Breast epithelium (tissue), 4 donors: Measurements from ENCODE around the gene VWA5A. TPM values are rescaled to one million over a fixed set of nuclear protein-coding genes. Genes with fewer than 3 reads are reported as not detected.
"Not testable (repeated sequence)": the region's sequence is repeated elsewhere in the genome, so short reads cannot be mapped to it uniquely, and the experiment has no call there.

ENCODE experiments used
- DNase-seq, 2 donors: peaks; one replicate each; pipeline ENCODE4 v3.0.0-alpha.2; 2019; ENCODE audit warnings: low spot score in 2 of 2
- H3K27ac ChIP-seq, 2 donors: fragments of 200-600 bp; sonication (generic) in 1 of 2; one replicate each; pipeline ENCODE4 v1.5.1; 2016 to 2019; ENCODE audit warnings: mild to moderate bottlenecking in 1 of 2
- H3K27me3 ChIP-seq, 2 donors: fragments of 200-600 bp; sonication (generic) in 1 of 2; one replicate each; pipeline versions ENCODE4 v1.5.1 to v1.6.0; 2017 to 2019; ENCODE audit warnings: control low read depth in 1 of 2, mild to moderate bottlenecking in 1 of 2
- H3K36me3 ChIP-seq: fragments of 200-600 bp; one replicate; pipeline ENCODE4 v1.5.1; 2019
- H3K4me1 ChIP-seq, 2 donors: fragments of 200-600 bp; sonication (generic); one replicate each; pipeline ENCODE4 v1.5.1; 2016 to 2019; ENCODE audit warnings: control low read depth in 1 of 2
- H3K4me3 ChIP-seq, 3 donors: fragments of 200-600 bp; sonication (generic); 1 replicate in 2 of 3; 2 replicates in 1 of 3; pipeline ENCODE4 v1.5.1; 2016 to 2019; ENCODE audit warnings: mild to moderate bottlenecking in 3 of 3, moderate library complexity in 2 of 3
- H3K9me3 ChIP-seq, 2 donors: fragments of 200-600 bp; sonication (generic) in 1 of 2; one replicate each; pipeline ENCODE4 v1.5.1; 2016 to 2019; ENCODE audit warnings: control low read depth in 1 of 2
- POLR2A ChIP-seq: fragments of 450-650 bp; IDR thresholded peaks from one replicate; pipeline ENCODE4 v1.6.1; 2016; ENCODE audit warnings: antibody characterized with exemption, mild to moderate bottlenecking, moderate library complexity
- POLR2AphosphoS5 ChIP-seq, 3 donors: sonication (generic); formaldehyde crosslinking; IDR thresholded peaks; one replicate each; pipeline ENCODE4 v1.6.1; 2017; ENCODE audit warnings: antibody characterized with exemption in 3 of 3
- intact Hi-C: fragments of 100-400 bp; cut with DNase I; formaldehyde crosslinking; loops from one replicate; pipeline ENCODE4 v1.15.1; 2023; ENCODE audit warnings: low total_unique reads
- total RNA-seq, 3 donors: library from RNA; depleted of rRNA; stranded (reverse); fragments of >200 nt; gene quantifications; one replicate each; pipeline ENCODE4 v1.1.0, GENCODE V29; 2016
- TF ChIP-seq, protein P1 (sequence below), 3 donors: fragments of 450-650 bp; IDR thresholded peaks; one replicate each; pipeline ENCODE4 v1.5.1; 2016 to 2017; ENCODE audit warnings: antibody characterized with exemption in 3 of 3, mild to moderate bottlenecking in 3 of 3, moderate library complexity in 3 of 3

The VWA5A gene
- total RNA-seq, 3 donors from 2014 or later: 28.0 to 64.5 (median 37.4) TPM

DNA sequence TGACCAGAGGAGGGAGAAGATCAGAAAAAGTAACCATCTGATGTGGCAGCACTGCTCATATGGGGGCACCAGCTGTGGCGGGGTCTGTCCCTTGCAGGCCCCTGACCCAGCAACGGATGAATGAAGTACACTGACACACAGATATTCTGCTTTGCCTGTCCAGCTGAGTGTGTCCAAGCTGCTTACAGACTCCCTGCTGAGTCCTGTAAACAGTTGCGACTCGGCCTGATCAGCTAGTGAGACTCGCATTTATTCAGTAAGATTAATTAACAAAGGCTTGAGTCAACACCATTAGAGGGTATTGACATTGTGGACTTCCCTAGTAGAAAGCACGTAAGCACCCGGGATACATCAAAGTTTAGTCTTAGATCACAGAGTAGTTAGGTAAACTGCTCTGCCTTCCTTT lies 52.6 kb downstream of the VWA5A start:
- no peaks in the 10 kb centered on the region for H3K36me3 ChIP-seq
- intact Hi-C loops: no loop called here
- no peak for DNase-seq
- TF ChIP-seq POLR2A (no peak), POLR2AphosphoS5 (IDR thresholded peaks at IDR 0.05) (no peak)
- TF ChIP-seq, protein P1, sequence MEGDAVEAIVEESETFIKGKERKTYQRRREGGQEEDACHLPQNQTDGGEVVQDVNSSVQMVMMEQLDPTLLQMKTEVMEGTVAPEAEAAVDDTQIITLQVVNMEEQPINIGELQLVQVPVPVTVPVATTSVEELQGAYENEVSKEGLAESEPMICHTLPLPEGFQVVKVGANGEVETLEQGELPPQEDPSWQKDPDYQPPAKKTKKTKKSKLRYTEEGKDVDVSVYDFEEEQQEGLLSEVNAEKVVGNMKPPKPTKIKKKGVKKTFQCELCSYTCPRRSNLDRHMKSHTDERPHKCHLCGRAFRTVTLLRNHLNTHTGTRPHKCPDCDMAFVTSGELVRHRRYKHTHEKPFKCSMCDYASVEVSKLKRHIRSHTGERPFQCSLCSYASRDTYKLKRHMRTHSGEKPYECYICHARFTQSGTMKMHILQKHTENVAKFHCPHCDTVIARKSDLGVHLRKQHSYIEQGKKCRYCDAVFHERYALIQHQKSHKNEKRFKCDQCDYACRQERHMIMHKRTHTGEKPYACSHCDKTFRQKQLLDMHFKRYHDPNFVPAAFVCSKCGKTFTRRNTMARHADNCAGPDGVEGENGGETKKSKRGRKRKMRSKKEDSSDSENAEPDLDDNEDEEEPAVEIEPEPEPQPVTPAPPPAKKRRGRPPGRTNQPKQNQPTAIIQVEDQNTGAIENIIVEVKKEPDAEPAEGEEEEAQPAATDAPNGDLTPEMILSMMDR (IDR thresholded peaks at IDR 0.05): no peak
- H3K27ac ChIP-seq: no peak overlapping the region
- H3K4me1 ChIP-seq: no peaks in the 10 kb centered on the region
- peaks cover 0 to 4% of the 10 kb centered on the region in 2 donors for H3K9me3 ChIP-seq
- no peak overlapping the region for H3K4me3 ChIP-seq
- H3K27me3 ChIP-seq: no peaks in the 10 kb centered on the region

DNA sequence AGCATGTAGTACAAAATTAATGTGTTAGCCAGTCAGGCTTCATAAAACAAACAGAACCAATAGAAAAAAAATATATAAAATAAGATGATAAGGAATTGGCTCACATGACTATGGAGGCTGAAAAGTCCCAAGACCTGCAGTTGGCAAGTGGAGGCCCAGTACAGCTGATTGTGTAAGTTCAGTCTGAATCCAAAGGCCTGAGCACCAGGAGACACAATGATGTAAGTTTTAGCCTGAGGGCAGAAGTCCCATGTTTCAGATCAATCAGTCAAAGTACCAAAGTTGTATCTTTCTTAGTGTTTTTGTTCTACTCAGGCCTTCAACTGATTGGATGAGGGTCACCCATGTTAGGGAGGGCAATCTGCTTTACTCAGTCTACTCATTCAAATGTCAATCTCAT lies 53.5 kb downstream of the VWA5A start:
- intact Hi-C loops: no loop called here
- Histone ChIP-seq H3K36me3 (no peaks in the 10 kb centered on the region), H3K9me3 (peaks cover 0 to 4% of the 10 kb centered on the region in 2 donors), H3K27me3 (no peaks in the 10 kb centered on the region), H3K27ac (no peak overlapping the region), H3K4me1 (no peaks in the 10 kb centered on the region), H3K4me3 (no peak overlapping the region)
- TF ChIP-seq, protein P1 (IDR thresholded peaks at IDR 0.05): no peak
- no peak for TF ChIP-seq POLR2A
- TF ChIP-seq POLR2AphosphoS5 (IDR thresholded peaks at IDR 0.05): no peak
- no peak for DNase-seq

DNA sequence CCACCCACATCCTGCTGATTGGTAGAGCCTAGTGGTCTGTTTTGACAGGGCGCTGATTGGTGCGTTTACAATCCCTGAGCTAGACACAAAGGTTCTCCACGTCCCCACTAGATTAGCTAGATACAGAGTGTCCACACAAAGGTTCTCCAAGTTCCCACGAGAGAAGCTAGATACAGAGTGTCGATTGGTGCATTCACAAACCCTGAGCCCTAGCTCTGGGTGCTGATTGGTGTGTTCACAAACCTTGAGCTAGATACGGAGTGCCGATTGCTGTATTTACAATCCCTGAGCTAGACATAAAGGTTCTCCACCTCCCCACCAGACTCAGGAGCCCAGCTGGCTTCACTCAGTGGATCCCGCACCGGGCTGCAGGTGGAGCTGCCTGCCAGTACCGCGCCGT lies 55.1 kb downstream of the VWA5A start:
- H3K4me1 ChIP-seq, H3K9me3 ChIP-seq, H3K36me3 ChIP-seq, H3K27me3 ChIP-seq, intact Hi-C loops, H3K4me3 ChIP-seq, DNase-seq, H3K27ac ChIP-seq: not testable (repeated sequence)

DNA sequence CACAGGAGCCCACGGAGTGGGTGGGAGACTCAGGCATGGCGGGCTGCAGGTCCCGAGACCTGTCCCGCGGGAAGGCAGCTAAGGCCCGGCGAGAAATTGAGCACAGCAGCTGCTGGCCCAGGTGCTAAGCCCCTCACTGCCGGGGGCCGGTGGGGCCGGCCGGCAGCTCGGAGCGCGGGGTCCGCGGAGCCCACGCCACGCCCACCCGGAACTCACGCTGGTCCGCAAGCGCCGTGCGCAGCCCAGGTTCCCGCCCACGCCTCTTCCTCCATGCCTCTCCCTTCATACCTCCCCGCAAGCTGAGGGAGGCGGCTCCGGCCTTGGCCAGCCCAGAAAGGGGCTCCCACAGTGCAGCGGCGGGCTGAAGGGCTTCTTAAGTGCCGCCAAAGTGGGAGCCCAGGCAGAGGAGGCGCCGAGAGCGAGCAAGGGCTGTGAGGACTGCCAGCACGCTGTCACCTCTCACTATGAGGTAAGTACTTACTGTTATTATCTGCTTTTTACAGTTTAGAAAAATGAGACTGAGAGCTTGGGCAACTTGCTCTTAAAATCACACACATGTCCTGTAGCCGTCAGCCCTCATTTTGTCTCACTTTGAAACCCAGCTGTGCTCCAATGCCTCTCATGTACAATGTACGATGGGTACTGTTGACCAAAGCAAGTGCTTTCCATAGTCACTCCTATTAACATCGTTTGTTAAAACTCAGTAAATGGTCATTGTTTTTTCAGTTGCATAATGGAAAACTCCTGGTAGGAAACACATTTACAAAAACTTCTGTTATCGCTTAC lies 55.7 kb downstream of the VWA5A start:
- Histone ChIP-seq H3K4me1 (no peaks in the 10 kb centered on the region), H3K27ac (no peak overlapping the region), H3K9me3 (peaks cover 0 to 4% of the 10 kb centered on the region in 2 donors), H3K27me3 (no peaks in the 10 kb centered on the region), H3K36me3 (no peaks in the 10 kb centered on the region), H3K4me3 (no peak overlapping the region)
- intact Hi-C loops: no loop called here
- TF ChIP-seq, protein P1 (IDR thresholded peaks at IDR 0.05): no peak
- TF ChIP-seq POLR2A (no peak), POLR2AphosphoS5 (IDR thresholded peaks at IDR 0.05) (no peak)
- DNase-seq: no peak

DNA sequence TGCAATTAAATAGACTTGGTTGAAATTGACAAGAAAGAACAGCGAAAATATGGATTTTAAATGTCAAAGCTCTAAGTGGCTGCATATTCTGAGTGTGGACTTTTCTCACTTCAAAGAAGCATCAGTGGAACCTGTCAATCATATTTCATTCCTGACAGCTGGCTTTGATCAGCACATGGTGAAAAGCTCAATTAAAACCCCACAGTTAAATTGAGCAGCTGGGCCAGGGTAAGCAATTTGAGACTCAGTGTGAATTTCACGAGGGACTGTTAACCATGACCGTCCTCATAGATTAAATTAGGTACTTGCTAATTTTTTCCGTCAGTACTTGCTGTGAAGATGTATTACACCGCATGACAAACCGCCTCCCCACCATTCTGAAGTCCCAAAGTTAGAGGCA lies 56.9 kb downstream of the VWA5A start:
- DNase-seq: no peak

More for the DNA sequence above, 56.9 kb downstream of the VWA5A start:
- Histone ChIP-seq H3K4me3 (no peak overlapping the region), H3K4me1 (no peaks in the 10 kb centered on the region), H3K9me3 (peaks cover 0 to 4% of the 10 kb centered on the region in 2 donors), H3K36me3 (no peaks in the 10 kb centered on the region), H3K27me3 (no peaks in the 10 kb centered on the region), H3K27ac (no peak overlapping the region)
- no peak for TF ChIP-seq POLR2AphosphoS5 (IDR thresholded peaks at IDR 0.05)
- TF ChIP-seq POLR2A: no peak
- TF ChIP-seq, protein P1 (IDR thresholded peaks at IDR 0.05): no peak
- intact Hi-C loops: no loop called here
